Muscle of back (tissue), 11 donors: ENCODE measurements around the gene CIDEA. TPM values are rescaled to one million over a fixed set of nuclear protein-coding genes. Genes with fewer than 3 reads are reported as not detected.
A peak's percentile ranks its signal among the peaks of the same experiment; 100 is the strongest.

Source experiments
- DNase-seq, 3 donors: peaks; one replicate each; pipeline versions ENCODE4 v3.0.0 to v3.0.0-alpha.2; 2013
- polyA plus RNA-seq, 10 donors: library from polyadenylated mRNA; unstranded; fragments of 120-200 nt; gene quantifications; one replicate each; pipeline ENCODE4 v1.2.1, GENCODE V29; 2013; ENCODE audit not compliant: insufficient read length in 10 of 10

The CIDEA gene
- polyA plus RNA-seq, 10 donors: not detected

- peak; percentile 66 to 84 (median 66) for DNase-seq
These were observed 63.6 kb downstream of the CIDEA start for GRCh38 chr18:12317664-12318333.

DNA sequence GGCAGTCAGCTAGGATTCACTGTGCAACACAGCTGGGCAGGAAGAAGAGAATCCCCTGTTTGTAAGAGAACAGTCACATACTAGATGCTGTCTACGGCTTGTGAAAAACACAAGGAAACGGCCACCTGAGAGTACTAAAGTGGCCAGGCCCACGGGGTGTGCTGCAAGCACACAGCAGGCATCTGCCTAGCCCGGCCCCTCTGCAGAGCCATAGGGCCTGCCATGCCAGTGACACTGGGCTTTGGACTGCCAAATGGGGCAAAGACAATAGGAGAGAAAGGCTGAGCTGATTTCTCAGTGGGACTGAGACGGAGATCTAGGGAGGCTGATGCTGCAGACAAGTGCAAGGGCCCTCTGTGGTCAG is 64.2 kb downstream of the CIDEA start:
- peak in 1 of 3 donors; percentile 42 for DNase-seq

DNA sequence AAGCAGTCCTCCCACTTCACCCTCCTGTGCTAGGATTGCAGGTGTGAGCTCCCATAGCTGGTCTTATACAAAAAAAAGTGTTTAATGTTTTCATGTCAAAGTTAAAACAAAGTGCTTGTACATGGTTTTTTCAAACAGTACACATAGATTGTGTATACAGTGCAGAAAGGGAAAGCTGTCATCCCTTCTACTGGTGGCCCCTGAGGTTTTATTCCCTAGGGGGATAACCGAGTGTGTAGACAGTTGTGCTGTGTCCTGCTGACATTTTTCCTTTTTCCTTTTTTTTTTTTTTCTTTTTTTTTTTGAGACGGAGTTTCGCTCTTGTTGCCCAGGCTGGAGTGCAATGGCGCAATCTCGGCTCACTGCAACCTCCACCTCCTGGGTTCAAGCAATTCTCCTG is 64.7 kb downstream of the CIDEA start:
- DNase-seq: no peak

- DNase-seq: no peak
These were observed 67.2 kb downstream of the CIDEA start for GRCh38 chr18:12321333-12321732.

- no peak for DNase-seq
These were observed 71.0 kb downstream of the CIDEA start for GRCh38 chr18:12324991-12325725.

- no peak for DNase-seq
These were observed 71.6 kb downstream of the CIDEA start for GRCh38 chr18:12325726-12326245.

DNA sequence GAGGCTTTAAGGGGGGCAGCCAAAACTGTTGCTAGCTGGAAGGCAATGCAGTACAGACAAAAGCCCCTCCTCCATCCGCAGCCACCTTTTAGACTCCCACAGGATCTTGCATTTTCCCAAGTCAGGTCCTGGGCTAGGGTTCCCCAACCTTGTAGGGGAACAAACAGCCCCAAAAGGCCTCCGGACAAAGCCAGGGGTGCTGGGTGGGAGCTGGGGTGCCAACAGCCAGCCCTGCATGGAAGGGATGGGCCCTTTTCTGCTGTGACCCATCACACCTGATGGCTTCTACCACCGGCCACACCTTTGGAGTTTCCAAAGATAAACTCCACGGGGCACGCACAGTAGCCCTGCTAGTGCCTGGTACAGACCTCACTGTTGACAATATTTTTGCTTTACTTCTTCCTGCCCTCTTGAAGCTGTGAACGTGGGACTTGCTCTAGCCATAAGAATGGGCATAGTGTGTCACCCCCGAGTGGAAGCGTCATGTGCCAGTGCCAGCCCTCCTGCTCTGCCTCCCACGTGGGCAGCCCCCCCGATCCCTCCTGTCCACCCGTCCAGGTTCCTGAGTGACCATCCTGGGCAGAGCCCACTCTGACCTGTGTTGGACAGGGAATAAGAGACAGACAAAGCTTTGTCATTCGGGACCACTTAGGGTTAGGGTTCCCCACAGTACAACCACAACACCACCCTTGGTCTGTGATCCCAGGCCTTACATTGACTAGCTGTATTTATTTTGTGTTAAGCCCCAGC is 72.7 kb downstream of the CIDEA start:
- DNase-seq: no peak

Other genes starting within 250 kb of the CIDEA start
- under 1 TPM in 2 of 10 donors, not detected in 8; 0.04 to 0.08 TPM for gene ANKRD62, start 160.5 kb upstream of the CIDEA start, polyA plus RNA-seq
- gene TUBB6, start 53.9 kb downstream of the CIDEA start, polyA plus RNA-seq: 100 to 1,000 TPM; 155 to 277 (median 220) TPM
- 10 to 100 TPM; 38.7 to 51.4 (median 44.3) TPM for gene AFG3L2, start 122.9 kb downstream of the CIDEA start, polyA plus RNA-seq
- gene PRELID3A, start 153.6 kb downstream of the CIDEA start, polyA plus RNA-seq: 10 to 100 TPM in 2 of 10 donors, 1 to 10 TPM in 8; 4.3 to 12.0 (median 5.8) TPM